K562 (cell line): ENCODE data around the gene SORBS2. TPM values are rescaled to one million over a fixed set of nuclear protein-coding genes. Genes with fewer than 3 reads are reported as not detected.

Experiments
- CREBBP ChIP-seq: IDR thresholded peaks from one replicate; pipeline ENCODE4 v1.6.1; 2012; ENCODE audit warnings: low read depth, mild to moderate bottlenecking, control low read depth, inconsistent platforms, low read length
- LARP7 ChIP-seq: fragments of 450-650 bp; IDR thresholded peaks from 2 replicates; pipeline ENCODE4 v1.6.1; 2016
- ZNF134 ChIP-seq: fragments of 250-450 bp; sonication (Bioruptor Pico); conservative IDR thresholded peaks from 2 replicates; pipeline ENCODE4 v1.4.0; 2020
- ZNF354B ChIP-seq: fragments of 250-450 bp; sonication (Bioruptor Pico); IDR thresholded peaks from 2 replicates; pipeline ENCODE4 v1.4.0; 2020
- polyA plus RNA-seq, 8 experiments: library from polyadenylated mRNA; depleted of rRNA in 4 of 8; stranded (reverse) in 5 of 8; unstranded in 3 of 8; fragments of >200 nt; fragmentation: Nextera tagmentation in 2 of 8; fragmentation: Illumina TruSeq in 1 of 8; extraction: Ambion mirVana in 2 of 8; extraction: Trizol in 1 of 8; gene quantifications; 2 replicates each; pipeline versions ENCODE4 v1.2.1 to v1.2.3, GENCODE V29; 2011 to 2014; ENCODE audit warnings: inconsistent platforms in 1 of 8, missing spikeins in 1 of 8
- total RNA-seq, 7 experiments: library from RNA; depleted of rRNA in 6 of 7; stranded (reverse); fragments of >200 nt in 6 of 7; fragmentation: Illumina TruSeq in 2 of 7; extraction: Trizol in 2 of 7; gene quantifications; 2 replicates each; pipeline versions ENCODE4 v1.2.1 to v1.2.3, GENCODE V29; 2011 to 2021; ENCODE audit warnings: low replicate concordance in 1 of 7
- TF ChIP-seq, protein P1 (sequence below): fragments of 450-650 bp; IDR thresholded peaks from 2 replicates; pipeline ENCODE4 v1.6.1; 2014; ENCODE audit warnings: low read depth, mild to moderate bottlenecking, moderate library complexity, borderline replicate concordance
- TF ChIP-seq, protein P2 (sequence below): fragments of 250-450 bp; sonication (Bioruptor Pico); IDR thresholded peaks from 2 replicates; pipeline ENCODE4 v1.9.0; 2021; ENCODE audit warnings: mild to moderate bottlenecking
- TF ChIP-seq, protein P3 (sequence below): sonication (generic); formaldehyde crosslinking; IDR thresholded peaks from 2 replicates; pipeline ENCODE4 v1.8.0; 2022; ENCODE audit warnings: mild to moderate bottlenecking, missing genetic modification reagents

The SORBS2 gene
- total and polyA plus RNA-seq, 9 of the 15 experiments (the other 6 are each of a cell fraction or from before 2014, with no cell fraction given), result 0.29 TPM; not detected in 8

DNA sequence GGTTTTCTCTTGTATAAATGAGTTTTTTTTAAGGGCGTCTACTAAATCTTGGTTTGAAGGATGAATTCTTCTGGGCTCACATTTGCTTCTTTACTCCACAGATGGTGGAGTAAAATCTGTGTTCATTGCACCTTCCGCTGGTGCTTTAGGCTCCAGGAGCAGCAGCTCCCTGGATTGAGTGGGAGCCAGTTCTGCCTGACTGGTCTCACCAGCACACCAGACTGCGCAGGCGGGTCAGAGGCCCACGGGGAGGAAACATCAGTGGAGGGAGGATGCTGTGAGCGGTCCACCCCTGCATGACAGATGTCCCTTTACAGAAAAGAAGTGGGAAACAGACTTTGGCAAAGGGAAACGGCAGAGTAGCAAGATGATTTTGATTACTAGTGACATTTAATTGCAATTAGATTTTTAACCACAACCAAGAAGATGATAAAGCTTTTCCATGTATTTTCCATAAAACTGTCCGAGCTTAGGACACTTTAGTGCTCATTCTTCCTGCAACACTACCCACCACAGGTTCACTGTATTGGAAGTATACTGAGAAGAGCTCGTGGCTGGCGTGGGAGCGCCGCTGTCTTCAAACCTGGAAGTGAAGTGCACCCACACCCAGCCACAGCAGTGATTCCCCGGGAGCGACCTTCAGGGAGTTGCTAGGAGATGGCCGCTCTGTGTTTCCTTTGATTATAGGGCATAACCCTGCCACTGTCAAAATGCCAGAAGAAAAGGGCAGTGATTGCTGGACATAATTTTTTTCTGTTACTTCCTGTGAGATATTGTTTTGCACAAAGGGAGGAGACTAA, 95.2 kb downstream of the SORBS2 start (continued):
- TF ChIP-seq, protein P1, sequence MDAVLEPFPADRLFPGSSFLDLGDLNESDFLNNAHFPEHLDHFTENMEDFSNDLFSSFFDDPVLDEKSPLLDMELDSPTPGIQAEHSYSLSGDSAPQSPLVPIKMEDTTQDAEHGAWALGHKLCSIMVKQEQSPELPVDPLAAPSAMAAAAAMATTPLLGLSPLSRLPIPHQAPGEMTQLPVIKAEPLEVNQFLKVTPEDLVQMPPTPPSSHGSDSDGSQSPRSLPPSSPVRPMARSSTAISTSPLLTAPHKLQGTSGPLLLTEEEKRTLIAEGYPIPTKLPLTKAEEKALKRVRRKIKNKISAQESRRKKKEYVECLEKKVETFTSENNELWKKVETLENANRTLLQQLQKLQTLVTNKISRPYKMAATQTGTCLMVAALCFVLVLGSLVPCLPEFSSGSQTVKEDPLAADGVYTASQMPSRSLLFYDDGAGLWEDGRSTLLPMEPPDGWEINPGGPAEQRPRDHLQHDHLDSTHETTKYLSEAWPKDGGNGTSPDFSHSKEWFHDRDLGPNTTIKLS, result no peak
- TF ChIP-seq ZNF134 (CRISPR knock-in tag) (no peak), LARP7 (no peak), ZNF354B (CRISPR knock-in tag) (no peak), CREBBP (no peak)
- TF ChIP-seq, protein P2, sequence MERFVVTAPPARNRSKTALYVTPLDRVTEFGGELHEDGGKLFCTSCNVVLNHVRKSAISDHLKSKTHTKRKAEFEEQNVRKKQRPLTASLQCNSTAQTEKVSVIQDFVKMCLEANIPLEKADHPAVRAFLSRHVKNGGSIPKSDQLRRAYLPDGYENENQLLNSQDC (CRISPR knock-in tag), result no peak
- TF ChIP-seq, protein P3, sequence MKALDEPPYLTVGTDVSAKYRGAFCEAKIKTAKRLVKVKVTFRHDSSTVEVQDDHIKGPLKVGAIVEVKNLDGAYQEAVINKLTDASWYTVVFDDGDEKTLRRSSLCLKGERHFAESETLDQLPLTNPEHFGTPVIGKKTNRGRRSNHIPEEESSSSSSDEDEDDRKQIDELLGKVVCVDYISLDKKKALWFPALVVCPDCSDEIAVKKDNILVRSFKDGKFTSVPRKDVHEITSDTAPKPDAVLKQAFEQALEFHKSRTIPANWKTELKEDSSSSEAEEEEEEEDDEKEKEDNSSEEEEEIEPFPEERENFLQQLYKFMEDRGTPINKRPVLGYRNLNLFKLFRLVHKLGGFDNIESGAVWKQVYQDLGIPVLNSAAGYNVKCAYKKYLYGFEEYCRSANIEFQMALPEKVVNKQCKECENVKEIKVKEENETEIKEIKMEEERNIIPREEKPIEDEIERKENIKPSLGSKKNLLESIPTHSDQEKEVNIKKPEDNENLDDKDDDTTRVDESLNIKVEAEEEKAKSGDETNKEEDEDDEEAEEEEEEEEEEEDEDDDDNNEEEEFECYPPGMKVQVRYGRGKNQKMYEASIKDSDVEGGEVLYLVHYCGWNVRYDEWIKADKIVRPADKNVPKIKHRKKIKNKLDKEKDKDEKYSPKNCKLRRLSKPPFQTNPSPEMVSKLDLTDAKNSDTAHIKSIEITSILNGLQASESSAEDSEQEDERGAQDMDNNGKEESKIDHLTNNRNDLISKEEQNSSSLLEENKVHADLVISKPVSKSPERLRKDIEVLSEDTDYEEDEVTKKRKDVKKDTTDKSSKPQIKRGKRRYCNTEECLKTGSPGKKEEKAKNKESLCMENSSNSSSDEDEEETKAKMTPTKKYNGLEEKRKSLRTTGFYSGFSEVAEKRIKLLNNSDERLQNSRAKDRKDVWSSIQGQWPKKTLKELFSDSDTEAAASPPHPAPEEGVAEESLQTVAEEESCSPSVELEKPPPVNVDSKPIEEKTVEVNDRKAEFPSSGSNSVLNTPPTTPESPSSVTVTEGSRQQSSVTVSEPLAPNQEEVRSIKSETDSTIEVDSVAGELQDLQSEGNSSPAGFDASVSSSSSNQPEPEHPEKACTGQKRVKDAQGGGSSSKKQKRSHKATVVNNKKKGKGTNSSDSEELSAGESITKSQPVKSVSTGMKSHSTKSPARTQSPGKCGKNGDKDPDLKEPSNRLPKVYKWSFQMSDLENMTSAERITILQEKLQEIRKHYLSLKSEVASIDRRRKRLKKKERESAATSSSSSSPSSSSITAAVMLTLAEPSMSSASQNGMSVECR (CRISPR knock-in tag), result no peak
